ENCODE data around the gene CCT8. TPM values are rescaled to one million over a fixed set of nuclear protein-coding genes. Genes with fewer than 3 reads are reported as not detected.
A peak's percentile ranks its signal among the peaks of the same experiment; 100 is the strongest.

Gene CCT8
- total and polyA plus RNA-seq, 10 of the 15 experiments (the other 5 are each of a cell fraction or from before 2014, with no cell fraction given): 321 to 696 (median 471) TPM

GRCh38 chr21:29104239-29104708 lies 30.8 kb upstream of the CCT8 start (continued):
- TF ChIP-seq ZNF207 (IDR thresholded peaks at IDR 0.05; ENCODE audit: borderline replicate concordance): no peak
- TF ChIP-seq IKZF2 (IDR thresholded peaks at IDR 0.05): peak; percentile 41 to 58; a peak in 3 of 4 replicates
- no peak for TF ChIP-seq BHLHE40 (IDR thresholded peaks at IDR 0.05; ENCODE audit: borderline replicate concordance in 1 of 2, low read depth in 2 of 2, low read length in 1 of 2)
- TF ChIP-seq, protein P1, sequence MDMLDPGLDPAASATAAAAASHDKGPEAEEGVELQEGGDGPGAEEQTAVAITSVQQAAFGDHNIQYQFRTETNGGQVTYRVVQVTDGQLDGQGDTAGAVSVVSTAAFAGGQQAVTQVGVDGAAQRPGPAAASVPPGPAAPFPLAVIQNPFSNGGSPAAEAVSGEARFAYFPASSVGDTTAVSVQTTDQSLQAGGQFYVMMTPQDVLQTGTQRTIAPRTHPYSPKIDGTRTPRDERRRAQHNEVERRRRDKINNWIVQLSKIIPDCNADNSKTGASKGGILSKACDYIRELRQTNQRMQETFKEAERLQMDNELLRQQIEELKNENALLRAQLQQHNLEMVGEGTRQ (IDR thresholded peaks at IDR 0.05; ENCODE audit: borderline replicate concordance, low read depth, low read length): no peak
- TF ChIP-seq HCFC1 (IDR thresholded peaks at IDR 0.05; ENCODE audit: low read length): no peak
- no peak for TF ChIP-seq ETV6 (conservative IDR thresholded peaks at IDR 0.05 in 1 of 2, IDR thresholded peaks at IDR 0.05 in 1 of 2; ENCODE audit: borderline replicate concordance in 1 of 2, low read depth in 1 of 2)
- no peak for TF ChIP-seq GABPA (IDR thresholded peaks at IDR 0.05; ENCODE audit: low read depth)
- TF ChIP-seq RB1 (IDR thresholded peaks at IDR 0.05; ENCODE audit: borderline replicate concordance): no peak
- TF ChIP-seq SP1 (IDR thresholded peaks at IDR 0.05; ENCODE audit: low read depth, low read length): no peak
- no peak for TF ChIP-seq YBX1 (IDR thresholded peaks at IDR 0.05)
- no peak for TF ChIP-seq REST (IDR thresholded peaks at IDR 0.05; ENCODE audit: low read depth, low read length)
- no peak for TF ChIP-seq IRF4 (IDR thresholded peaks at IDR 0.05; ENCODE audit: low read depth, low read length)
- TF ChIP-seq, protein P2, sequence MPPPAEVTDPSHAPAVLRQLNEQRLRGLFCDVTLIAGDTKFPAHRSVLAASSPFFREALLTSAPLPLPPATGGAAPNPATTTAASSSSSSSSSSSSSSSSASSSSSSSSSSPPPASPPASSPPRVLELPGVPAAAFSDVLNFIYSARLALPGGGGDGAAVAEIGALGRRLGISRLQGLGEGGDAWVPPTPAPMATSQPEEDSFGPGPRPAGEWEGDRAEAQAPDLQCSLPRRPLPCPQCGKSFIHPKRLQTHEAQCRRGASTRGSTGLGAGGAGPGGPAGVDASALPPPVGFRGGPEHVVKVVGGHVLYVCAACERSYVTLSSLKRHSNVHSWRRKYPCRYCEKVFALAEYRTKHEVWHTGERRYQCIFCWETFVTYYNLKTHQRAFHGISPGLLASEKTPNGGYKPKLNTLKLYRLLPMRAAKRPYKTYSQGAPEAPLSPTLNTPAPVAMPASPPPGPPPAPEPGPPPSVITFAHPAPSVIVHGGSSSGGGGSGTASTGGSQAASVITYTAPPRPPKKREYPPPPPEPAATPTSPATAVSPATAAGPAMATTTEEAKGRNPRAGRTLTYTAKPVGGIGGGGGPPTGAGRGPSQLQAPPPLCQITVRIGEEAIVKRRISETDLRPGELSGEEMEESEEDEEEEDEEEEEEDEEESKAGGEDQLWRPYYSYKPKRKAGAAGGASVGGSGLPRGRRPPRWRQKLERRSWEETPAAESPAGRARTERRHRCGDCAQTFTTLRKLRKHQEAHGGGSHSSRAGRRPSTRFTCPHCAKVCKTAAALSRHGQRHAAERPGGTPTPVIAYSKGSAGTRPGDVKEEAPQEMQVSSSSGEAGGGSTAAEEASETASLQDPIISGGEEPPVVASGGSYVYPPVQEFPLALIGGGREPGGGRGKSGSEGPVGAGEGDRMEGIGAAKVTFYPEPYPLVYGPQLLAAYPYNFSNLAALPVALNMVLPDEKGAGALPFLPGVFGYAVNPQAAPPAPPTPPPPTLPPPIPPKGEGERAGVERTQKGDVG (CRISPR knock-in tag; IDR thresholded peaks at IDR 0.05): no peak
- no peak for TF ChIP-seq EP300 (IDR thresholded peaks at IDR 0.05; ENCODE audit: borderline replicate concordance in 1 of 2, control insufficient read depth in 1 of 2, low read depth in 2 of 2, low read length in 2 of 2)
- TF ChIP-seq POU2F2 (IDR thresholded peaks at IDR 0.05; ENCODE audit: borderline replicate concordance, low read depth, low read length): no peak
- TF ChIP-seq, protein P3, sequence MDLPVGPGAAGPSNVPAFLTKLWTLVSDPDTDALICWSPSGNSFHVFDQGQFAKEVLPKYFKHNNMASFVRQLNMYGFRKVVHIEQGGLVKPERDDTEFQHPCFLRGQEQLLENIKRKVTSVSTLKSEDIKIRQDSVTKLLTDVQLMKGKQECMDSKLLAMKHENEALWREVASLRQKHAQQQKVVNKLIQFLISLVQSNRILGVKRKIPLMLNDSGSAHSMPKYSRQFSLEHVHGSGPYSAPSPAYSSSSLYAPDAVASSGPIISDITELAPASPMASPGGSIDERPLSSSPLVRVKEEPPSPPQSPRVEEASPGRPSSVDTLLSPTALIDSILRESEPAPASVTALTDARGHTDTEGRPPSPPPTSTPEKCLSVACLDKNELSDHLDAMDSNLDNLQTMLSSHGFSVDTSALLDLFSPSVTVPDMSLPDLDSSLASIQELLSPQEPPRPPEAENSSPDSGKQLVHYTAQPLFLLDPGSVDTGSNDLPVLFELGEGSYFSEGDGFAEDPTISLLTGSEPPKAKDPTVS (IDR thresholded peaks at IDR 0.05; ENCODE audit: low read depth, low read length): no peak
- TF ChIP-seq CBFB (IDR thresholded peaks at IDR 0.05; ENCODE audit: low read depth): no peak
- TF ChIP-seq BACH1 (IDR thresholded peaks at IDR 0.05; ENCODE audit: borderline replicate concordance): no peak
- no peak for TF ChIP-seq TARDBP (IDR thresholded peaks at IDR 0.05; ENCODE audit: borderline replicate concordance)
- TF ChIP-seq HDGF (IDR thresholded peaks at IDR 0.05): no peak
- TF ChIP-seq NFYA (IDR thresholded peaks at IDR 0.05; ENCODE audit: borderline replicate concordance, low read depth, low read length): no peak
- no peak for TF ChIP-seq SMAD1 (IDR thresholded peaks at IDR 0.05; ENCODE audit: low read depth, partially characterized antibody)
